HEK293 (cell line): ENCODE results near the gene INTS7.

Experiments used
- BCL11A ChIP-seq: fragments of 450-650 bp; formaldehyde crosslinking; IDR thresholded peaks from 2 replicates; pipeline ENCODE4 v1.5.1; 2016; ENCODE audit warnings: low read depth, missing biosample characterization, missing genetic modification characterization
- BCL6B ChIP-seq: fragments of 450-650 bp; formaldehyde crosslinking; IDR thresholded peaks from 2 replicates; pipeline ENCODE4 v1.5.1; 2017; ENCODE audit warnings: missing biosample characterization, missing genetic modification characterization
- CTCF ChIP-seq: fragments of 450-650 bp; formaldehyde crosslinking; IDR thresholded peaks from 2 replicates; pipeline ENCODE4 v1.5.1; 2016; ENCODE audit warnings: missing biosample characterization, missing genetic modification characterization
- ELK4 ChIP-seq: IDR thresholded peaks from 2 replicates; pipeline ENCODE4 v1.6.1; 2011; ENCODE audit warnings: mild to moderate bottlenecking, low read depth, low read length, borderline replicate concordance
- GLI4 ChIP-seq: fragments of 450-650 bp; formaldehyde crosslinking; IDR thresholded peaks from 2 replicates; pipeline ENCODE4 v1.5.1; 2016; ENCODE audit warnings: missing biosample characterization, missing genetic modification characterization
- MYNN ChIP-seq: fragments of 450-650 bp; formaldehyde crosslinking; IDR thresholded peaks from 2 replicates; pipeline ENCODE4 v1.5.1; 2016; ENCODE audit warnings: missing biosample characterization, missing genetic modification characterization, borderline replicate concordance
- OVOL3 ChIP-seq: fragments of 450-650 bp; formaldehyde crosslinking; IDR thresholded peaks from 2 replicates; pipeline ENCODE4 v1.5.1; 2016; ENCODE audit warnings: missing biosample characterization, missing genetic modification characterization
- REPIN1 ChIP-seq: fragments of 450-650 bp; formaldehyde crosslinking; IDR thresholded peaks from 2 replicates; pipeline ENCODE4 v1.5.1; 2017; ENCODE audit warnings: missing biosample characterization, missing genetic modification characterization, low read depth
- SALL2 ChIP-seq: fragments of 450-650 bp; formaldehyde crosslinking; IDR thresholded peaks from 2 replicates; pipeline ENCODE4 v1.5.0; 2017; ENCODE audit warnings: missing biosample characterization, mild to moderate bottlenecking, missing genetic modification characterization, borderline replicate concordance
- SCRT1 ChIP-seq: fragments of 450-650 bp; formaldehyde crosslinking; IDR thresholded peaks from 2 replicates; pipeline ENCODE4 v1.5.1; 2016; ENCODE audit warnings: missing biosample characterization, missing genetic modification characterization, borderline replicate concordance
- ZBTB11 ChIP-seq: fragments of 450-650 bp; formaldehyde crosslinking; conservative IDR thresholded peaks from 2 replicates; pipeline ENCODE4 v1.5.1; 2016; ENCODE audit warnings: low read depth, missing biosample characterization, missing genetic modification characterization
- ZBTB20 ChIP-seq: fragments of 450-650 bp; formaldehyde crosslinking; IDR thresholded peaks from 2 replicates; pipeline ENCODE4 v1.5.1; 2016; ENCODE audit warnings: missing biosample characterization, missing genetic modification characterization
- ZNF10 ChIP-seq: fragments of 450-650 bp; formaldehyde crosslinking; IDR thresholded peaks from 2 replicates; pipeline ENCODE4 v1.5.1; 2017; ENCODE audit warnings: missing biosample characterization, missing genetic modification characterization
- ZNF112 ChIP-seq: fragments of 450-650 bp; formaldehyde crosslinking; IDR thresholded peaks from 2 replicates; pipeline ENCODE4 v1.5.0; 2017; ENCODE audit warnings: missing biosample characterization, missing genetic modification characterization
- ZNF24 ChIP-seq: fragments of 450-650 bp; formaldehyde crosslinking; IDR thresholded peaks from 2 replicates; pipeline ENCODE4 v1.5.1; 2016; ENCODE audit warnings: missing biosample characterization, missing genetic modification characterization
- ZNF449 ChIP-seq: fragments of 450-650 bp; formaldehyde crosslinking; IDR thresholded peaks from 2 replicates; pipeline ENCODE4 v1.5.1; 2017; ENCODE audit warnings: missing biosample characterization, mild to moderate bottlenecking, missing genetic modification characterization, moderate library complexity
- ZNF510 ChIP-seq: fragments of 450-650 bp; formaldehyde crosslinking; IDR thresholded peaks from 2 replicates; pipeline ENCODE4 v1.5.1; 2018; ENCODE audit warnings: mild to moderate bottlenecking, missing genetic modification characterization, missing biosample characterization; ENCODE audit not compliant: insufficient replicate concordance
- ZNF529 ChIP-seq: fragments of 450-650 bp; formaldehyde crosslinking; IDR thresholded peaks from 2 replicates; pipeline ENCODE4 v1.5.1; 2017; ENCODE audit warnings: missing genetic modification characterization, missing biosample characterization; ENCODE audit not compliant: insufficient replicate concordance
- ZNF544 ChIP-seq: fragments of 450-650 bp; formaldehyde crosslinking; IDR thresholded peaks from 2 replicates; pipeline ENCODE4 v1.5.0; 2017; ENCODE audit warnings: missing biosample characterization, missing genetic modification characterization
- ZNF548 ChIP-seq: fragments of 450-650 bp; formaldehyde crosslinking; IDR thresholded peaks from 2 replicates; pipeline ENCODE4 v1.5.1; 2016; ENCODE audit warnings: missing biosample characterization, missing genetic modification characterization
- ZNF596 ChIP-seq: fragments of 450-650 bp; IDR thresholded peaks from 2 replicates; pipeline ENCODE4 v1.5.0; 2018; ENCODE audit warnings: missing biosample characterization, mild to moderate bottlenecking, missing genetic modification characterization, moderate library complexity
- ZNF623 ChIP-seq: fragments of 450-650 bp; formaldehyde crosslinking; IDR thresholded peaks from 2 replicates; pipeline ENCODE4 v1.5.1; 2016; ENCODE audit warnings: missing biosample characterization, missing genetic modification characterization
- ZNF624 ChIP-seq: fragments of 450-650 bp; formaldehyde crosslinking; IDR thresholded peaks from 2 replicates; pipeline ENCODE4 v1.5.1; 2017; ENCODE audit warnings: missing biosample characterization, missing genetic modification characterization
- ZNF629 ChIP-seq: fragments of 450-650 bp; formaldehyde crosslinking; IDR thresholded peaks from 2 replicates; pipeline ENCODE4 v1.5.1; 2017; ENCODE audit warnings: missing biosample characterization, missing genetic modification characterization
- ZNF639 ChIP-seq: fragments of 450-650 bp; formaldehyde crosslinking; IDR thresholded peaks from 2 replicates; pipeline ENCODE4 v1.5.1; 2016; ENCODE audit warnings: missing biosample characterization, missing genetic modification characterization
- ZNF654 ChIP-seq: fragments of 450-650 bp; formaldehyde crosslinking; IDR thresholded peaks from 2 replicates; pipeline ENCODE4 v1.5.1; 2016; ENCODE audit warnings: low read depth, missing biosample characterization, missing genetic modification characterization
- ZNF791 ChIP-seq: fragments of 450-650 bp; formaldehyde crosslinking; IDR thresholded peaks from 2 replicates; pipeline ENCODE4 v1.5.1; 2016; ENCODE audit warnings: missing biosample characterization, missing genetic modification characterization
- ZSCAN30 ChIP-seq: fragments of 450-650 bp; IDR thresholded peaks from 2 replicates; pipeline ENCODE4 v1.5.1; 2018; ENCODE audit warnings: missing biosample characterization, mild to moderate bottlenecking, missing genetic modification characterization, moderate library complexity
- TF ChIP-seq, protein P1 (sequence below): fragments of 450-650 bp; formaldehyde crosslinking; IDR thresholded peaks from 2 replicates; pipeline ENCODE4 v1.5.1; 2016; ENCODE audit warnings: missing biosample characterization, missing genetic modification characterization

The INTS7 gene

DNA sequence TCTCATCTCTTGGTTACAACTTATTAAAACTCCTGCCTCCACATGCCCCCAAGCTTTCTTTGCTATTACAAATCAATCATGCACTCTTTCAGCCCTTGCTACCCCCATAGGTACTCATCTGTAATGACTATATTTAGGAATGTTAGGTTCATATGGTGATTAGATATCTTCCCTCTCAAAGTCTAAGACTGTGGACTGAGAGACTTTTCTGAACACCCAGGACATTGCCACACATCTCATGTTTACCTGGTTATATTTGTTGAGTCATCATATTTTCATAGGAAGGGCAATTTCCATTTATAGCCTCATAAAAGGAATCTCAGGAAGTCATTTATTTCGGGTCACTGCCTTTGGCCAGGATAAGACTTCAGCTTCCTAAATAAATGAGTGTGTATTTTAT is 123.3 kb downstream of the INTS7 start (continued):
- TF ChIP-seq, protein P1, sequence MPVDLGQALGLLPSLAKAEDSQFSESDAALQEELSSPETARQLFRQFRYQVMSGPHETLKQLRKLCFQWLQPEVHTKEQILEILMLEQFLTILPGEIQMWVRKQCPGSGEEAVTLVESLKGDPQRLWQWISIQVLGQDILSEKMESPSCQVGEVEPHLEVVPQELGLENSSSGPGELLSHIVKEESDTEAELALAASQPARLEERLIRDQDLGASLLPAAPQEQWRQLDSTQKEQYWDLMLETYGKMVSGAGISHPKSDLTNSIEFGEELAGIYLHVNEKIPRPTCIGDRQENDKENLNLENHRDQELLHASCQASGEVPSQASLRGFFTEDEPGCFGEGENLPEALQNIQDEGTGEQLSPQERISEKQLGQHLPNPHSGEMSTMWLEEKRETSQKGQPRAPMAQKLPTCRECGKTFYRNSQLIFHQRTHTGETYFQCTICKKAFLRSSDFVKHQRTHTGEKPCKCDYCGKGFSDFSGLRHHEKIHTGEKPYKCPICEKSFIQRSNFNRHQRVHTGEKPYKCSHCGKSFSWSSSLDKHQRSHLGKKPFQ = peak; percentile 27; the same call in 1 of the 2 replicates
- TF ChIP-seq CTCF (tag by site-specific recombination) = no peak
- no peak for TF ChIP-seq ZNF510
- TF ChIP-seq OVOL3 (tag by site-specific recombination) = no peak
- TF ChIP-seq ZNF596 (tag by site-specific recombination) = no peak
- no peak for TF ChIP-seq ZSCAN30 (tag by site-specific recombination)
- no peak for TF ChIP-seq SALL2 (tag by site-specific recombination)
- no peak for TF ChIP-seq ZNF639 (tag by site-specific recombination)
- no peak; the same call in 1 of the 2 replicates for TF ChIP-seq ZNF24
- TF ChIP-seq ZNF548 (tag by site-specific recombination) = no peak
- TF ChIP-seq ZNF654 (tag by site-specific recombination) = no peak
- no peak for TF ChIP-seq ZNF529 (tag by site-specific recombination)
- no peak for TF ChIP-seq ZNF10
- no peak for TF ChIP-seq ZNF623
- no peak for TF ChIP-seq MYNN (tag by site-specific recombination)
- TF ChIP-seq ZNF629 (tag by site-specific recombination) = no peak
- TF ChIP-seq BCL6B (tag by site-specific recombination) = peak; percentile 33; the same call in 1 of the 2 replicates
- no peak for TF ChIP-seq REPIN1 (tag by site-specific recombination)
- TF ChIP-seq ELK4 = no peak
- no peak for TF ChIP-seq ZNF791 (tag by site-specific recombination)
- no peak for TF ChIP-seq GLI4 (tag by site-specific recombination)
- TF ChIP-seq BCL11A (tag by site-specific recombination) = no peak
- TF ChIP-seq ZNF112 (tag by site-specific recombination) = no peak
- no peak for TF ChIP-seq ZNF544 (tag by site-specific recombination)
- TF ChIP-seq ZNF624 = no peak
- no peak for TF ChIP-seq ZNF449 (tag by site-specific recombination)
- no peak for TF ChIP-seq ZBTB20 (tag by site-specific recombination)
- no peak for TF ChIP-seq SCRT1 (tag by site-specific recombination)
- no peak for TF ChIP-seq ZBTB11 (tag by site-specific recombination)
